IPS-18a (cell line): ENCODE results near the gene TACR2.

ENCODE experiments used
- H3K27ac ChIP-seq: one replicate; pipeline ENCODE4 v1.5.1; 2013; ENCODE audit warnings: low read length
- H3K27me3 ChIP-seq: one replicate; pipeline ENCODE4 v1.6.1; 2013; ENCODE audit warnings: mild to moderate bottlenecking, low read length; ENCODE audit not compliant: control insufficient read depth, insufficient read depth
- H3K36me3 ChIP-seq: one replicate; pipeline ENCODE4 v1.6.1; 2013; ENCODE audit warnings: low read depth, low read length; ENCODE audit not compliant: control insufficient read depth
- H3K4me1 ChIP-seq: one replicate; pipeline ENCODE4 v1.6.1; 2013; ENCODE audit warnings: low read depth, low read length; ENCODE audit not compliant: control insufficient read depth
- H3K4me3 ChIP-seq: one replicate; pipeline ENCODE4 v1.5.1; 2013; ENCODE audit warnings: low read length
- H3K9ac ChIP-seq: one replicate; pipeline ENCODE4 v1.6.1; 2013; ENCODE audit warnings: mild to moderate bottlenecking, low read length, moderate library complexity
- H3K9me3 ChIP-seq: one replicate; pipeline ENCODE4 v1.6.1; 2013; ENCODE audit warnings: low read depth, low read length; ENCODE audit not compliant: control insufficient read depth

Gene TACR2

GRCh38 chr10:69428165-69428564, 11.4 kb upstream of the TACR2 start:
- no peaks in the 10 kb centered on the region for H3K36me3 ChIP-seq
- no peaks in the 10 kb centered on the region for H3K4me1 ChIP-seq
- H3K4me3 ChIP-seq, result no peak overlapping the region
- no peaks in the 10 kb centered on the region for H3K27me3 ChIP-seq
- H3K9me3 ChIP-seq, result no peaks in the 10 kb centered on the region
- no peak overlapping the region for H3K27ac ChIP-seq
- no peak overlapping the region for H3K9ac ChIP-seq

GRCh38 chr10:69426376-69426727, 9.6 kb upstream of the TACR2 start:
- Histone ChIP-seq H3K27ac (no peak overlapping the region), H3K36me3 (no peaks in the 10 kb centered on the region), H3K4me1 (no peaks in the 10 kb centered on the region), H3K9me3 (no peaks in the 10 kb centered on the region), H3K27me3 (no peaks in the 10 kb centered on the region), H3K4me3 (no peak overlapping the region), H3K9ac (no peak overlapping the region)

GRCh38 chr10:69425511-69426298, 9.0 kb upstream of the TACR2 start:
- Histone ChIP-seq H3K9me3 (no peaks in the 10 kb centered on the region), H3K36me3 (no peaks in the 10 kb centered on the region), H3K27me3 (no peaks in the 10 kb centered on the region), H3K4me1 (no peaks in the 10 kb centered on the region), H3K9ac (no peak overlapping the region), H3K4me3 (no peak overlapping the region), H3K27ac (no peak overlapping the region)

- H3K4me1 ChIP-seq, result no peaks in the 10 kb centered on the region
- no peaks in the 10 kb centered on the region for H3K27me3 ChIP-seq
- no peak overlapping the region for H3K4me3 ChIP-seq
- H3K27ac ChIP-seq, result no peak overlapping the region
- no peak overlapping the region for H3K9ac ChIP-seq
- H3K36me3 ChIP-seq, result no peaks in the 10 kb centered on the region
- no peaks in the 10 kb centered on the region for H3K9me3 ChIP-seq
Observed at GRCh38 chr10:69425041-69425440, 8.3 kb upstream of the TACR2 start.

- no peak overlapping the region for H3K27ac ChIP-seq
- H3K36me3 ChIP-seq, result no peaks in the 10 kb centered on the region
- no peaks in the 10 kb centered on the region for H3K9me3 ChIP-seq
- H3K4me1 ChIP-seq, result no peaks in the 10 kb centered on the region
- H3K9ac ChIP-seq, result no peak overlapping the region
- H3K27me3 ChIP-seq, result no peaks in the 10 kb centered on the region
- H3K4me3 ChIP-seq, result no peak overlapping the region
Observed at GRCh38 chr10:69422676-69423075, 6.0 kb upstream of the TACR2 start.

- Histone ChIP-seq H3K36me3 (no peaks in the 10 kb centered on the region), H3K4me1 (no peaks in the 10 kb centered on the region), H3K27me3 (no peaks in the 10 kb centered on the region), H3K9me3 (no peaks in the 10 kb centered on the region), H3K9ac (no peak overlapping the region), H3K4me3 (no peak overlapping the region), H3K27ac (no peak overlapping the region)
Observed at GRCh38 chr10:69421611-69422308, 5.0 kb upstream of the TACR2 start.

GRCh38 chr10:69419744-69420126, 3.0 kb upstream of the TACR2 start:
- H3K36me3 ChIP-seq, result no peaks in the 10 kb centered on the region
- no peaks in the 10 kb centered on the region for H3K4me1 ChIP-seq
- H3K4me3 ChIP-seq, result no peak overlapping the region
- no peak overlapping the region for H3K9ac ChIP-seq
- no peaks in the 10 kb centered on the region for H3K27me3 ChIP-seq
- H3K27ac ChIP-seq, result no peak overlapping the region
- H3K9me3 ChIP-seq, result no peaks in the 10 kb centered on the region

- Histone ChIP-seq H3K27me3 (no peaks in the 10 kb centered on the region), H3K9me3 (no peaks in the 10 kb centered on the region)
Observed at GRCh38 chr10:69419096-69419743, 2.5 kb upstream of the TACR2 start.

GRCh38 chr10:69418052-69418752, 1.5 kb upstream of the TACR2 start:
- H3K9ac ChIP-seq, result no peak overlapping the region
- no peaks in the 10 kb centered on the region for H3K9me3 ChIP-seq
- no peak overlapping the region for H3K27ac ChIP-seq
- no peak overlapping the region for H3K4me3 ChIP-seq
- no peaks in the 10 kb centered on the region for H3K4me1 ChIP-seq
- no peaks in the 10 kb centered on the region for H3K27me3 ChIP-seq
- no peaks in the 10 kb centered on the region for H3K36me3 ChIP-seq

More at GRCh38 chr10:69419096-69419743, 2.5 kb upstream of the TACR2 start:
- Histone ChIP-seq H3K27ac (no peak overlapping the region), H3K4me1 (no peaks in the 10 kb centered on the region), H3K36me3 (no peaks in the 10 kb centered on the region), H3K9ac (no peak overlapping the region), H3K4me3 (no peak overlapping the region)

GRCh38 chr10:69417542-69417941, 824 bp upstream of the TACR2 start:
- no peaks in the 10 kb centered on the region for H3K27me3 ChIP-seq
- no peak overlapping the region for H3K9ac ChIP-seq
- no peaks in the 10 kb centered on the region for H3K36me3 ChIP-seq
- no peak overlapping the region for H3K27ac ChIP-seq
- H3K4me3 ChIP-seq, result no peak overlapping the region
- no peaks in the 10 kb centered on the region for H3K9me3 ChIP-seq
- H3K4me1 ChIP-seq, result no peaks in the 10 kb centered on the region

- Histone ChIP-seq H3K9me3 (no peaks in the 10 kb centered on the region), H3K9ac (no peak overlapping the region), H3K4me1 (no peaks in the 10 kb centered on the region), H3K27ac (no peak overlapping the region), H3K36me3 (no peaks in the 10 kb centered on the region), H3K27me3 (no peaks in the 10 kb centered on the region), H3K4me3 (no peak overlapping the region)
Observed at GRCh38 chr10:69415951-69416350, 767 bp downstream of the TACR2 start.
